ENCODE results near the gene IQGAP1. TPM values are rescaled to one million over a fixed set of nuclear protein-coding genes. Genes with fewer than 3 reads are reported as not detected.
"Not testable (repeated sequence)": the region's sequence is repeated elsewhere in the genome, so short reads cannot be mapped to it uniquely, and the experiment has no call there.

Gene IQGAP1
- total RNA-seq, 1 experiment from 2014 or later = 113 TPM

DNA sequence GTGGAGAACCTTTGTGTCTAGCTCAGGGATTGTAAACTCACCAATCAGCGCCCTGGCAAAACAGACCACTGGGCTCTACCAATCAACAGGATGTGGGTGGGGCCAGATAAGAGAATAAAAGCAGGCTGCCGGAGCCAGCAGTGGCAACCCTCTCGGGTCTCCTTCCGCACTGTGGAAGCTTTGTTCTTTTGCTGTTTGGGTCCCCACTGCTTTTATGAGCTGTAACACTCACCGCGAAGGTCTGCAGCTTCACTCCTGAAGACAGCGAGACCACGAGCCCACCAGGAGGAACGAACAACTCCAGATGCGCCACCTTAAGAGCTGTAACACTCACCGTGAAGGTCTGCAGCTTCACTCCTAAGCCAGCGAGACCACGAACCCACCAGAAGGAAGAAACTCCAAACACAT is 123.2 kb downstream of the IQGAP1 start:
- H3K9ac ChIP-seq (ENCODE audit: low read length); H4K20me1 ChIP-seq (ENCODE audit: insufficient read depth); intact Hi-C loops (cut with micrococcal nuclease); H3K4me1 ChIP-seq (ENCODE audit: control insufficient read depth in 1 of 2, insufficient read depth in 2 of 2, low read length in 2 of 2); H3K27ac ChIP-seq (ENCODE audit: low read depth, low read length); H3K79me2 ChIP-seq (ENCODE audit: insufficient read depth, low read length); H3K4me3 ChIP-seq (replicated peaks in 1 of 2; ENCODE audit: low read depth in 1 of 2, low read length in 2 of 2); DNase-seq (ENCODE audit: low read depth, low spot score); H3K4me2 ChIP-seq (ENCODE audit: low read length); CTCF ChIA-PET; H3K36me3 ChIP-seq (ENCODE audit: control insufficient read depth in 1 of 2, insufficient read depth in 2 of 2, low read length in 2 of 2); H3K9me2 ChIP-seq (ENCODE audit: insufficient read depth); H3K27me3 ChIP-seq (ENCODE audit: insufficient read depth, low read length); H3K9me3 ChIP-seq (ENCODE audit: control insufficient read depth in 1 of 2, insufficient read depth in 1 of 2, low read depth in 1 of 2, low read length in 2 of 2); POLR2A ChIA-PET; H2AFZ ChIP-seq (ENCODE audit: low read depth, low read length, poor library complexity, severe bottlenecking); BruUV-seq (replicated peaks); ATAC-seq: not testable (repeated sequence)
- RAD21 ChIA-PET (ENCODE audit: low non-redundant PET in 1 of 2, low total read pairs in 2 of 2, uncharacterized antibody in 2 of 2, unreplicated experiment in 2 of 2) = interaction anchor here in 1 of 2 experiments (0.6 kb wide), 1 partner anchor 218 kb away, joined by 3 read pairs; no protein-coding TSS in a partner anchor

DNA sequence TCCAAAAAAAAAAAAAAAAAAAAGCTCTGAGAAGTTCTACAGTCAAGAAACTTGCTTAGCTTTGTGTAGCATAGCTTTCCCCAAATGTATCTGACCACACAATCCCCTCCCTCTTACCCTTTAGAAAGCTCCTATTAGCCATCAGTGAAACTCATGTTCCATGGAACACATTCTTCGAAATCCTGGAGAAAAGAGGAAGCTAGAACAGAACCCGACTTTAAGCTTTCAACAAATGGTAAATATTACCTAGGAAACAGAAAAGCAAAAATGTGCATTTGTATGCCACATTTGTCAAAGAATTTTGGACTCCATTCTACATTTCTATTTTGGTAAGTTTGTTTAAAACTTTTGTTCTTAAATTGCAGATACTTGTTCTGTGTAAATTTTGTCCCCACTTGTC is 124.2 kb downstream of the IQGAP1 start:
- intact Hi-C loops (cut with micrococcal nuclease) = no loop called here
- no peaks in the 10 kb centered on the region for H3K9me2 ChIP-seq (ENCODE audit: insufficient read depth)
- H3K79me2 ChIP-seq (ENCODE audit: insufficient read depth, low read length) = no peaks in the 10 kb centered on the region
- ATAC-seq (no peak), DNase-seq (ENCODE audit: low read depth, low spot score) (no peak)
- no peaks in the 10 kb centered on the region for H3K27me3 ChIP-seq (ENCODE audit: insufficient read depth, low read length)
- peaks cover 0 to 2% of the 10 kb centered on the region in 2 experiments; a peak in 1 of 4 replicates for H3K4me1 ChIP-seq (ENCODE audit: control insufficient read depth in 1 of 2, insufficient read depth in 2 of 2, low read length in 2 of 2)
- H3K9ac ChIP-seq (ENCODE audit: low read length) = no peak overlapping the region
- H3K4me2 ChIP-seq (ENCODE audit: low read length) = no peak overlapping the region
- no peak overlapping the region for H3K27ac ChIP-seq (ENCODE audit: low read depth, low read length)
- RAD21 ChIA-PET (ENCODE audit: low non-redundant PET in 1 of 2, low total read pairs in 2 of 2, uncharacterized antibody in 2 of 2, unreplicated experiment in 2 of 2) = interaction anchor here in 1 of 2 experiments (0.7 kb wide), 1 partner anchor 221 kb away, joined by 4 read pairs; no protein-coding TSS in a partner anchor
- CTCF ChIA-PET = interaction anchor here (1.0 kb wide), 1 partner anchor 192 kb away, joined by 3 read pairs; no protein-coding TSS in a partner anchor
- no peak overlapping the region for H2AFZ ChIP-seq (ENCODE audit: low read depth, low read length, poor library complexity, severe bottlenecking)
- H4K20me1 ChIP-seq (ENCODE audit: insufficient read depth) = no peaks in the 10 kb centered on the region
- H3K9me3 ChIP-seq (ENCODE audit: control insufficient read depth in 1 of 2, insufficient read depth in 1 of 2, low read depth in 1 of 2, low read length in 2 of 2) = no peaks in the 10 kb centered on the region
- H3K36me3 ChIP-seq (ENCODE audit: control insufficient read depth in 1 of 2, insufficient read depth in 2 of 2, low read length in 2 of 2) = no peaks in the 10 kb centered on the region
- POLR2A ChIA-PET = no interaction called here
- H3K4me3 ChIP-seq (replicated peaks in 1 of 2; ENCODE audit: low read depth in 1 of 2, low read length in 2 of 2) = no peak overlapping the region
- TF ChIP-seq SP1 (IDR thresholded peaks at IDR 0.05; ENCODE audit: low read depth) (no peak), ZFX (IDR thresholded peaks at IDR 0.05) (no peak), TCF7L2 (IDR thresholded peaks at IDR 0.05; ENCODE audit: borderline replicate concordance, extremely low read depth, insufficient read depth, insufficient read length) (no peak), SIN3A (IDR thresholded peaks at IDR 0.05; ENCODE audit: low read depth) (no peak), POLR2AphosphoS5 (IDR thresholded peaks at IDR 0.05; ENCODE audit: low read depth, low read length) (no peak), RAD21 (IDR thresholded peaks at IDR 0.05; ENCODE audit: low read depth) (no peak), ELF1 (IDR thresholded peaks at IDR 0.05; ENCODE audit: borderline replicate concordance, low read depth) (no peak), ZNF274 (IDR thresholded peaks at IDR 0.05; ENCODE audit: low read depth, low read length) (no peak), CBX3 (IDR thresholded peaks at IDR 0.05; ENCODE audit: low read depth) (no peak), EZH2phosphoT487 (IDR thresholded peaks at IDR 0.05; ENCODE audit: borderline replicate concordance) (no peak)
- TF ChIP-seq, protein P1, sequence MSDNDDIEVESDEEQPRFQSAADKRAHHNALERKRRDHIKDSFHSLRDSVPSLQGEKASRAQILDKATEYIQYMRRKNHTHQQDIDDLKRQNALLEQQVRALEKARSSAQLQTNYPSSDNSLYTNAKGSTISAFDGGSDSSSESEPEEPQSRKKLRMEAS (IDR thresholded peaks at IDR 0.05) = no peak
- TF ChIP-seq, protein P2, sequence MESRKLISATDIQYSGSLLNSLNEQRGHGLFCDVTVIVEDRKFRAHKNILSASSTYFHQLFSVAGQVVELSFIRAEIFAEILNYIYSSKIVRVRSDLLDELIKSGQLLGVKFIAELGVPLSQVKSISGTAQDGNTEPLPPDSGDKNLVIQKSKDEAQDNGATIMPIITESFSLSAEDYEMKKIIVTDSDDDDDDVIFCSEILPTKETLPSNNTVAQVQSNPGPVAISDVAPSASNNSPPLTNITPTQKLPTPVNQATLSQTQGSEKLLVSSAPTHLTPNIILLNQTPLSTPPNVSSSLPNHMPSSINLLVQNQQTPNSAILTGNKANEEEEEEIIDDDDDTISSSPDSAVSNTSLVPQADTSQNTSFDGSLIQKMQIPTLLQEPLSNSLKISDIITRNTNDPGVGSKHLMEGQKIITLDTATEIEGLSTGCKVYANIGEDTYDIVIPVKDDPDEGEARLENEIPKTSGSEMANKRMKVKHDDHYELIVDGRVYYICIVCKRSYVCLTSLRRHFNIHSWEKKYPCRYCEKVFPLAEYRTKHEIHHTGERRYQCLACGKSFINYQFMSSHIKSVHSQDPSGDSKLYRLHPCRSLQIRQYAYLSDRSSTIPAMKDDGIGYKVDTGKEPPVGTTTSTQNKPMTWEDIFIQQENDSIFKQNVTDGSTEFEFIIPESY (IDR thresholded peaks at IDR 0.05; ENCODE audit: extremely low read depth, insufficient replicate concordance, low read length) = no peak
- TF ChIP-seq, protein P3, sequence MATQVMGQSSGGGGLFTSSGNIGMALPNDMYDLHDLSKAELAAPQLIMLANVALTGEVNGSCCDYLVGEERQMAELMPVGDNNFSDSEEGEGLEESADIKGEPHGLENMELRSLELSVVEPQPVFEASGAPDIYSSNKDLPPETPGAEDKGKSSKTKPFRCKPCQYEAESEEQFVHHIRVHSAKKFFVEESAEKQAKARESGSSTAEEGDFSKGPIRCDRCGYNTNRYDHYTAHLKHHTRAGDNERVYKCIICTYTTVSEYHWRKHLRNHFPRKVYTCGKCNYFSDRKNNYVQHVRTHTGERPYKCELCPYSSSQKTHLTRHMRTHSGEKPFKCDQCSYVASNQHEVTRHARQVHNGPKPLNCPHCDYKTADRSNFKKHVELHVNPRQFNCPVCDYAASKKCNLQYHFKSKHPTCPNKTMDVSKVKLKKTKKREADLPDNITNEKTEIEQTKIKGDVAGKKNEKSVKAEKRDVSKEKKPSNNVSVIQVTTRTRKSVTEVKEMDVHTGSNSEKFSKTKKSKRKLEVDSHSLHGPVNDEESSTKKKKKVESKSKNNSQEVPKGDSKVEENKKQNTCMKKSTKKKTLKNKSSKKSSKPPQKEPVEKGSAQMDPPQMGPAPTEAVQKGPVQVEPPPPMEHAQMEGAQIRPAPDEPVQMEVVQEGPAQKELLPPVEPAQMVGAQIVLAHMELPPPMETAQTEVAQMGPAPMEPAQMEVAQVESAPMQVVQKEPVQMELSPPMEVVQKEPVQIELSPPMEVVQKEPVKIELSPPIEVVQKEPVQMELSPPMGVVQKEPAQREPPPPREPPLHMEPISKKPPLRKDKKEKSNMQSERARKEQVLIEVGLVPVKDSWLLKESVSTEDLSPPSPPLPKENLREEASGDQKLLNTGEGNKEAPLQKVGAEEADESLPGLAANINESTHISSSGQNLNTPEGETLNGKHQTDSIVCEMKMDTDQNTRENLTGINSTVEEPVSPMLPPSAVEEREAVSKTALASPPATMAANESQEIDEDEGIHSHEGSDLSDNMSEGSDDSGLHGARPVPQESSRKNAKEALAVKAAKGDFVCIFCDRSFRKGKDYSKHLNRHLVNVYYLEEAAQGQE (IDR thresholded peaks at IDR 0.05; ENCODE audit: low read depth) = no peak
- no TSS peak for BruUV-seq (replicated peaks)
